OCI-LY7 (cell line): Measurements from ENCODE around the gene UBE2J2. TPM values are rescaled to one million over a fixed set of nuclear protein-coding genes. Genes with fewer than 3 reads are reported as not detected.

Source experiments
- BruUV-seq: library from RNA; stranded (reverse); fragments of 400-500 nt; replicated peaks from 2 replicates; lab custom pipeline; 2021; lab: Mats Ljungman, UMichigan
- CTCF ChIA-PET: fragments of 300-600 bp; sonication (Branson Sonifier 250); formaldehyde crosslinking; loops from one replicate; lab custom pipeline; 2022; ENCODE audit warnings: antibody characterized with exemption; ENCODE audit not compliant: unreplicated experiment; lab: Charles Lee
- POLR2A ChIA-PET: fragments of 300-600 bp; sonication (Branson Sonifier 250); formaldehyde crosslinking; loops from one replicate; lab custom pipeline; 2022; ENCODE audit warnings: antibody characterized with exemption; lab: Charles Lee
- DNase-seq: peaks from one replicate; pipeline ENCODE4 v3.0.0-alpha.2; 2015; ENCODE audit warnings: low spot score
- H2AFZ ChIP-seq: fragments of 200-600 bp; sonication (generic), shearing (Covaris generic); 2 replicates; pipeline ENCODE4 v1.6.1; 2014; ENCODE audit warnings: mild to moderate bottlenecking, antibody characterized with exemption, low read length, moderate library complexity
- H3K27ac ChIP-seq: fragments of 200-600 bp; sonication (generic); 2 replicates; pipeline ENCODE4 v1.5.1; 2014; ENCODE audit warnings: mixed run types, low read depth, mild to moderate bottlenecking, moderate library complexity, low read length, inconsistent platforms; ENCODE audit not compliant: poor library complexity, severe bottlenecking
- H3K36me3 ChIP-seq: fragments of 200-600 bp; sonication (generic); 2 replicates; pipeline ENCODE4 v1.6.1; 2014; ENCODE audit warnings: mild to moderate bottlenecking, antibody characterized with exemption, low read length, moderate library complexity, mixed read lengths; ENCODE audit not compliant: insufficient read depth
- H3K4me1 ChIP-seq: fragments of 200-600 bp; sonication (generic); 2 replicates; pipeline ENCODE4 v1.5.1; 2014; ENCODE audit warnings: mild to moderate bottlenecking, low read length; ENCODE audit not compliant: insufficient read depth, poor library complexity, severe bottlenecking
- H3K4me2 ChIP-seq: fragments of 200-600 bp; sonication (generic); 2 replicates; pipeline ENCODE4 v1.6.1; 2014; ENCODE audit warnings: mild to moderate bottlenecking, low read length
- H3K4me3 ChIP-seq: fragments of 200-600 bp; sonication (generic); 2 replicates; pipeline ENCODE4 v1.5.1; 2014; ENCODE audit warnings: mild to moderate bottlenecking, low read depth, low read length; ENCODE audit not compliant: poor library complexity, severe bottlenecking
- H3K79me2 ChIP-seq: fragments of 200-600 bp; sonication (generic); 2 replicates; pipeline ENCODE4 v1.6.1; 2016; ENCODE audit warnings: low read depth, mild to moderate bottlenecking, low read length, moderate library complexity, mixed read lengths; ENCODE audit not compliant: insufficient read depth
- H3K9me2 ChIP-seq: fragments of 200-600 bp; sonication (generic); 2 replicates; pipeline ENCODE4 v1.6.1; 2016; ENCODE audit warnings: mild to moderate bottlenecking, low read length, mixed read lengths; ENCODE audit not compliant: insufficient read depth
- H3K9me3 ChIP-seq: fragments of 200-600 bp; sonication (generic); 2 replicates; pipeline ENCODE4 v1.6.1; 2014; ENCODE audit warnings: mild to moderate bottlenecking, mixed run types, low read length, mixed read lengths
- H4K20me1 ChIP-seq: fragments of 200-600 bp; sonication (generic); 2 replicates; pipeline ENCODE4 v1.6.1; 2014; ENCODE audit warnings: mild to moderate bottlenecking, antibody characterized with exemption, low read length, moderate library complexity, mixed read lengths; ENCODE audit not compliant: insufficient read depth
- EZH2phosphoT487 ChIP-seq: fragments of 200-600 bp; sonication (generic); IDR thresholded peaks from 2 replicates; pipeline ENCODE4 v1.6.1; 2018; ENCODE audit warnings: low read depth, borderline replicate concordance, mild to moderate bottlenecking, mixed run types, antibody characterized with exemption, low read length, moderate library complexity, mixed read lengths
- intact Hi-C: fragments of 100-400 bp; cut with micrococcal nuclease; formaldehyde crosslinking; loops from one replicate; pipeline ENCODE4 v1.10.0; 2022; ENCODE audit not compliant: unreplicated experiment
- total RNA-seq, 2 experiments: library from RNA; depleted of rRNA in 1 of 2; stranded (reverse); fragments of >200 nt in 1 of 2; shearing (Covaris generic) in 1 of 2; gene quantifications; 2 replicates each; pipeline ENCODE4 v1.2.3, GENCODE V29; 2014 to 2022
- TF ChIP-seq, protein P1 (sequence below): fragments of 200-600 bp; sonication (generic); conservative IDR thresholded peaks from 2 replicates; pipeline ENCODE4 v1.5.1; 2014; ENCODE audit warnings: mild to moderate bottlenecking, antibody characterized with exemption, low read length, moderate library complexity, mixed read lengths

UBE2J2 gene
- total RNA-seq, 2 experiments from 2014 or later, result 69.2 to 88.7 TPM

DNA sequence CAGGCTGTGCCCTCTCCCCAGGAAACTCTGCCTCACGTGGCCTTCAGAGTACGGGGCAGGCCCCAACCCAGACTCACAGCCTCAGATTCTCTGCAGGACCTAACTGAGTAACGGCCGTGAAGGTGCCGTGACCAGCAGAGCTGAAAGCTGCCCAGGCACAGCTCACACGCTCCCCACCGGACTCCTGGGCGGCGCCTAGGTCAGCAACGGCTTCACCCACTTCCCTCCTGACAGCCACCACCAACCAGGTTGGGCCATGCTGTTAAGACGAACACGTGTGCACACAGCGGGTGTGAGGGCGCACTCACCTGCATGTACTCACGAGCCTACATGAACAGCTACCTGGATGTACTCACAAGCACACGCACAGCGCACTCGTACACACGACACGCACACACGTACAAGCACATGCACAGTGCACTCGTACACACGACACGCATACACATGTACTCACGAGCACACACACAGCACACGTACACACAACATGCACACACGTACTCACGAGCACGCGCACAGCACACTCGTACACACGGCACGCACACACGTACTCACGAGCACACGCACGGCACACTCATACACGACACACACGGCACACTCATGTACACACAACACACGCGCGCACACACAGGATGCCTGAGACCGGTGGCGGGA lies 51.0 kb downstream of the UBE2J2 start:
- no peak overlapping the region for H3K27ac ChIP-seq
- BruUV-seq, result no TSS peak
- intact Hi-C loops, result no loop called here
- no peak overlapping the region for H3K4me3 ChIP-seq
- no peaks in the 10 kb centered on the region for H4K20me1 ChIP-seq
- POLR2A ChIA-PET, result no interaction called here
- CTCF ChIA-PET, result no interaction called here
- TF ChIP-seq, protein P1, sequence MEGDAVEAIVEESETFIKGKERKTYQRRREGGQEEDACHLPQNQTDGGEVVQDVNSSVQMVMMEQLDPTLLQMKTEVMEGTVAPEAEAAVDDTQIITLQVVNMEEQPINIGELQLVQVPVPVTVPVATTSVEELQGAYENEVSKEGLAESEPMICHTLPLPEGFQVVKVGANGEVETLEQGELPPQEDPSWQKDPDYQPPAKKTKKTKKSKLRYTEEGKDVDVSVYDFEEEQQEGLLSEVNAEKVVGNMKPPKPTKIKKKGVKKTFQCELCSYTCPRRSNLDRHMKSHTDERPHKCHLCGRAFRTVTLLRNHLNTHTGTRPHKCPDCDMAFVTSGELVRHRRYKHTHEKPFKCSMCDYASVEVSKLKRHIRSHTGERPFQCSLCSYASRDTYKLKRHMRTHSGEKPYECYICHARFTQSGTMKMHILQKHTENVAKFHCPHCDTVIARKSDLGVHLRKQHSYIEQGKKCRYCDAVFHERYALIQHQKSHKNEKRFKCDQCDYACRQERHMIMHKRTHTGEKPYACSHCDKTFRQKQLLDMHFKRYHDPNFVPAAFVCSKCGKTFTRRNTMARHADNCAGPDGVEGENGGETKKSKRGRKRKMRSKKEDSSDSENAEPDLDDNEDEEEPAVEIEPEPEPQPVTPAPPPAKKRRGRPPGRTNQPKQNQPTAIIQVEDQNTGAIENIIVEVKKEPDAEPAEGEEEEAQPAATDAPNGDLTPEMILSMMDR, result no peak
- no peak for TF ChIP-seq EZH2phosphoT487
- H3K4me1 ChIP-seq, result no peaks in the 10 kb centered on the region
- no peaks in the 10 kb centered on the region for H3K79me2 ChIP-seq
- no peak overlapping the region for H2AFZ ChIP-seq
- H3K9me2 ChIP-seq, result no peaks in the 10 kb centered on the region
- peaks cover 82% of the 10 kb centered on the region for H3K36me3 ChIP-seq
- no peaks in the 10 kb centered on the region for H3K9me3 ChIP-seq
- no peak overlapping the region for H3K4me2 ChIP-seq
- DNase-seq, result no peak

DNA sequence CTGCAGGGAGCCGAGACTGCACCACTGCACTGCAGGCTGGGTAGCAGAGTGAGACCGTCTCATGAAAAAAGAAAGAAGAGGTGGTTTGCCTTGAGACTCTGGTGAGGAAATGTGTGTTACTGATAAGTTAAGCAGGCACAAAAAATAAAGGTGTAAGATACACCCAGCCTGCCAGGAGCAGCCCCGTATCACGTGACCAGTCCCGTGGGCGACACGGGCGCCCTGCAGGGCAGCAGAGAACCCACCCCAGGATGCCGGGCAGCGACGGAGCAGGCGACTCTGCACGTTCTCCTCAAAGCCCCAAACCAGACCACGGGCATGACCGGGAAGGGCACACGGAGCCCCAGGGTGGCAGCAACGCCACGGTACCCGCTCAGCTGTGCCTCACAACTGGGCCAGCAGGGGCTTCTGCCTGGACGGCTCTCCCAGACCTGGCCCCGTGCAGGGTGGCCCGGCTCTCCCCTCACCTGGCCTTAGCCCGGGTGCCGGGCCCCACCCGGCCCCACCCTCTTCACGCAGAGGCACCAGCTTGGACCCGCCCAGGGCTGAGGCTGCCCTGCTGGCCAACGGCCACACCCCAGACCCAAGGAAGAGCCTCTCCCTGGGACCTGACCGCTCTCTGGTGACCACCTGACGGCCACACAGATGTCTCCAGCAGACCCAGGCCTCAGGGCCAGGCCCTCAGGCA lies 51.6 kb downstream of the UBE2J2 start:
- no peak overlapping the region for H3K27ac ChIP-seq
- no peak overlapping the region for H3K4me2 ChIP-seq
- no peaks in the 10 kb centered on the region for H3K4me1 ChIP-seq
- BruUV-seq, result no TSS peak
- no peak for DNase-seq
- intact Hi-C loops, result no loop called here
- TF ChIP-seq, protein P1, result no peak
- TF ChIP-seq EZH2phosphoT487, result no peak
- no peaks in the 10 kb centered on the region for H3K79me2 ChIP-seq
- H3K4me3 ChIP-seq, result no peak overlapping the region
- H4K20me1 ChIP-seq, result no peaks in the 10 kb centered on the region
- H2AFZ ChIP-seq, result no peak overlapping the region
- peaks cover 83% of the 10 kb centered on the region for H3K36me3 ChIP-seq
- POLR2A ChIA-PET, result no interaction called here
- H3K9me2 ChIP-seq, result no peaks in the 10 kb centered on the region
- H3K9me3 ChIP-seq, result no peaks in the 10 kb centered on the region
- CTCF ChIA-PET, result no interaction called here

DNA sequence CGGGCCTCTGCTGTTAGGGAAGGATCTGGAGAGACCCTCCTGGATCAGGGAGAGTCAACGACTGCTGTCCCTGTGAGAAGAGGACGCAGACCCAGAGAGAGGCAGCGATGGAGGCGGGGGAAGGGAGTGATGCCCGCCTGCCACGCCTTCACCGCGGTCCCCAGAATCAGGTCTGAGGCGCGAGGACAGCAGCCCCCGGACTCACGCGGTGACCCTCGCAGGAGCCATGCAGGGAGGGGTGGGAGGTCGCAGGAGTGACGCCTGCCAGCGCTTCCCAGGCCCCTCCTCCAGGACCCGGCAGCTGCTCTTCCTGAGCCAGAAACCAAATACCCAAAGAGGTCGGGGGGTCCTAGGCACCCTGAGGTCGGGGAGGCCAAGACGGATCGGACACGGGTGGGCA lies 53.5 kb downstream of the UBE2J2 start:
- no TSS peak for BruUV-seq
- Histone ChIP-seq H3K36me3 (peaks cover 73% of the 10 kb centered on the region), H3K27ac (no peak overlapping the region), H3K9me2 (no peaks in the 10 kb centered on the region), H3K4me1 (no peaks in the 10 kb centered on the region), H3K4me2 (no peak overlapping the region), H3K79me2 (no peaks in the 10 kb centered on the region), H2AFZ (no peak overlapping the region), H4K20me1 (no peaks in the 10 kb centered on the region), H3K9me3 (no peaks in the 10 kb centered on the region), H3K4me3 (no peak overlapping the region)
- intact Hi-C loops, result no loop called here
- no peak for DNase-seq
- ChIA-PET CTCF (no interaction called here), POLR2A (interaction anchor here (0.7 kb wide), 1 partner anchor 91 kb away, joined by 3 read pairs; no protein-coding TSS in a partner anchor)
- TF ChIP-seq, protein P1, result no peak
- no peak for TF ChIP-seq EZH2phosphoT487
